Stomach (tissue), 9 donors: Measurements from ENCODE around the gene DNAJC16. TPM values are rescaled to one million over a fixed set of nuclear protein-coding genes. Genes with fewer than 3 reads are reported as not detected.
A peak's percentile ranks its signal among the peaks of the same experiment; 100 is the strongest.

Experiments
- DNase-seq, 2 donors: peaks; one replicate each; pipeline versions ENCODE4 v3.0.0 to v3.0.0-alpha.2; 2013 to 2019
- H3K27ac ChIP-seq, 5 donors: fragments of 200-600 bp in 4 of 5; sonication (generic) in 4 of 5; one replicate each; pipeline ENCODE4 v1.5.1; 2013 to 2019; ENCODE audit warnings: mild to moderate bottlenecking in 1 of 5, moderate library complexity in 1 of 5
- H3K27me3 ChIP-seq, 3 donors: fragments of 200-600 bp; sonication (generic); one replicate each; pipeline ENCODE4 v1.5.1; 2017 to 2019; ENCODE audit warnings: mixed run types in 1 of 3
- H3K36me3 ChIP-seq, 4 donors: fragments of 200-600 bp; sonication (generic); 1 replicate in 3 of 4; 2 replicates in 1 of 4; pipeline ENCODE4 v1.5.1; 2016 to 2019
- H3K4me1 ChIP-seq, 4 donors: fragments of 200-600 bp; sonication (generic); one replicate each; pipeline ENCODE4 v1.5.1; 2016 to 2019
- H3K4me3 ChIP-seq, 4 donors: fragments of 200-600 bp; sonication (generic) in 3 of 4; one replicate each; pipeline ENCODE4 v1.5.1; 2016 to 2019; ENCODE audit warnings: mild to moderate bottlenecking in 1 of 4
- H3K9me3 ChIP-seq, 4 donors: fragments of 200-600 bp; sonication (generic); one replicate each; pipeline ENCODE4 v1.5.1; 2016 to 2019
- EP300 ChIP-seq: sonication (generic); formaldehyde crosslinking; IDR thresholded peaks from one replicate; pipeline ENCODE4 v1.6.1; 2017; ENCODE audit warnings: antibody characterized with exemption
- POLR2A ChIP-seq, 4 donors: fragments of 450-650 bp; IDR thresholded peaks; one replicate each; pipeline ENCODE4 v1.6.1; 2016; ENCODE audit warnings: antibody characterized with exemption in 4 of 4, control low read depth in 2 of 4, mild to moderate bottlenecking in 1 of 4, moderate library complexity in 1 of 4
- POLR2AphosphoS5 ChIP-seq, 3 donors: sonication (generic); formaldehyde crosslinking; IDR thresholded peaks; one replicate each; pipeline ENCODE4 v1.6.1; 2016; ENCODE audit warnings: antibody characterized with exemption in 3 of 3
- WGBS, 5 donors: extraction: QIAGEN DNeasy Blood & Tissue Kit in 3 of 5; methylation state at CpG; one replicate each; pipeline versions ENCODE4 v1.1.5 to v1.1.7; 2013 to 2018; 5-methylcytosine and 5-hydroxymethylcytosine counted together
- intact Hi-C: fragments of 100-400 bp; cut with DNase I; formaldehyde crosslinking; loops from one replicate; pipeline ENCODE4 v1.15.1; 2023; ENCODE audit warnings: low total_unique reads
- polyA plus RNA-seq, 3 donors: library from polyadenylated mRNA; stranded (reverse); fragments of 200-250 nt; gene quantifications; one replicate each; pipeline ENCODE4 v1.2.3, GENCODE V29; 2013
- total RNA-seq, 5 donors: library from RNA; depleted of rRNA; stranded (reverse); fragments of >200 nt; gene quantifications; one replicate each; pipeline versions ENCODE4 v1.1.0 to v1.2.3, GENCODE V29; 2014 to 2016
- TF ChIP-seq, protein P1 (sequence below), 7 experiments: fragments of 450-650 bp in 4 of 7; fragments of 200-600 bp in 3 of 7; sonication (generic) in 3 of 7; IDR thresholded peaks; one replicate each; pipeline ENCODE4 v1.5.1; 2016 to 2019; ENCODE audit warnings: antibody characterized with exemption in 7 of 7, control low read depth in 2 of 7, mild to moderate bottlenecking in 1 of 7
- donor health status: healthy with polysubstance abuse.
- donor health status: Bipolar disorder and iron deficiency.
- donor health status: healthy.

The DNAJC16 gene
- total and polyA plus RNA-seq, 8 donors = 1.8 to 26.4 (median 8.9) TPM

DNA sequence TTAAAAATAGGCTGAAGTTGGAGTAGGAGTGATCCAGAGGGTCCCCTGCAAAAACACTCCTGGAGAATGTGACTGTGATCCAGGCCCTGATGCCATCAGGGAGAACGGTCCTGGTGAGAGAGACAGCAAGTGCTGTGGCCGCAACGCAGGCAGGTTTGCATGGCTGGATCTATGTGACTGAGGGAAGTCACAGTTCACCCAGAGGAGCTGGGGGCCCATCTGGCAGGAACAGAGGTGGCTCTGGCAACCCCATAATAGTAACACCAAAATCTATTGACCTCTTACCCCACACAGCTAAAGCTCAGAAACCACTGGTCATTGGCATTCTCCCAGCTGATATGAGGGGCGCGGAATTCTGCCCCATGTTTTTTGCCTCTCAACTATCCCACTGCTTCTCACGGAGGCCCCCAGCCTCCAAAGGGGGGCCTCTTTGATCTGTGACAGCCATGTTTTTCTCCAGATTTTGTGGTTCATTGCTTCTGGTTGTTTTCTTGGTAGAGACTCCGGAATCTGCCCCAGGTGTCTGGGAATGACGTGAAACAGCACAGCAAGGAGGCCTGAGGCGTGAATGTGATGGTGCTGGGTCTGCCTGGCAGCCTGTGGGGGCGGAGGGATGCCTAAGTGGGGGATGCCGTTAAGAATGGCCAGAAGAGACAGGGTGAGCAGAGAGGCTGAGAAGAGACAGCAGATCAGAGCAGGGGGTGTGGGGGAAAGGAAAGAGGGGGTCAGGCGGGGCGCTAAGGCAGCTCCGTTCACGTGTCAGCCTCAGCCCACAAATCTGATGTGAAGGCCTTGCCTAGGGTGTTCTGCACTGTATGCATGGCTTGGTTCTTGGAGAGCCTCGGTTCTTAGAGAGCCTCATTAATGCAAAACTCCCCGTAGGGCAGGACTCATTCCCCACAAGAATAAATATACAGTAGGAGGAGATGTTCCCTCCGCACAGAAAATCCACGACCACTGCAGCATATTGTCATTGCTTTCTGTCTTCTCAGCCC, 26.2 kb upstream of the DNAJC16 start:
- Histone ChIP-seq H3K4me1 (peaks cover 0 to 6% (median 0%) of the 10 kb centered on the region in 4 donors), H3K27ac (no peak overlapping the region), H3K9me3 (no peaks in the 10 kb centered on the region), H3K36me3 (peaks cover 12 to 67% (median 64%) of the 10 kb centered on the region in 4 donors), H3K4me3 (no peak overlapping the region), H3K27me3 (no peaks in the 10 kb centered on the region)
- intact Hi-C loops = loop anchor here (10.0 kb wide), 1 partner anchor 176 kb away; no protein-coding TSS in a partner anchor
- no peak for DNase-seq
- TF ChIP-seq EP300 = no peak
- TF ChIP-seq, protein P1, sequence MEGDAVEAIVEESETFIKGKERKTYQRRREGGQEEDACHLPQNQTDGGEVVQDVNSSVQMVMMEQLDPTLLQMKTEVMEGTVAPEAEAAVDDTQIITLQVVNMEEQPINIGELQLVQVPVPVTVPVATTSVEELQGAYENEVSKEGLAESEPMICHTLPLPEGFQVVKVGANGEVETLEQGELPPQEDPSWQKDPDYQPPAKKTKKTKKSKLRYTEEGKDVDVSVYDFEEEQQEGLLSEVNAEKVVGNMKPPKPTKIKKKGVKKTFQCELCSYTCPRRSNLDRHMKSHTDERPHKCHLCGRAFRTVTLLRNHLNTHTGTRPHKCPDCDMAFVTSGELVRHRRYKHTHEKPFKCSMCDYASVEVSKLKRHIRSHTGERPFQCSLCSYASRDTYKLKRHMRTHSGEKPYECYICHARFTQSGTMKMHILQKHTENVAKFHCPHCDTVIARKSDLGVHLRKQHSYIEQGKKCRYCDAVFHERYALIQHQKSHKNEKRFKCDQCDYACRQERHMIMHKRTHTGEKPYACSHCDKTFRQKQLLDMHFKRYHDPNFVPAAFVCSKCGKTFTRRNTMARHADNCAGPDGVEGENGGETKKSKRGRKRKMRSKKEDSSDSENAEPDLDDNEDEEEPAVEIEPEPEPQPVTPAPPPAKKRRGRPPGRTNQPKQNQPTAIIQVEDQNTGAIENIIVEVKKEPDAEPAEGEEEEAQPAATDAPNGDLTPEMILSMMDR (IDR thresholded peaks at IDR 0.05) = no peak
- TF ChIP-seq POLR2AphosphoS5 (IDR thresholded peaks at IDR 0.05) = no peak
- TF ChIP-seq POLR2A (IDR thresholded peaks at IDR 0.05) = no peak
- 76 to 84% (median 78%) methylated on average over 19 of the region's 19 CpGs for WGBS, 5 donors

DNA sequence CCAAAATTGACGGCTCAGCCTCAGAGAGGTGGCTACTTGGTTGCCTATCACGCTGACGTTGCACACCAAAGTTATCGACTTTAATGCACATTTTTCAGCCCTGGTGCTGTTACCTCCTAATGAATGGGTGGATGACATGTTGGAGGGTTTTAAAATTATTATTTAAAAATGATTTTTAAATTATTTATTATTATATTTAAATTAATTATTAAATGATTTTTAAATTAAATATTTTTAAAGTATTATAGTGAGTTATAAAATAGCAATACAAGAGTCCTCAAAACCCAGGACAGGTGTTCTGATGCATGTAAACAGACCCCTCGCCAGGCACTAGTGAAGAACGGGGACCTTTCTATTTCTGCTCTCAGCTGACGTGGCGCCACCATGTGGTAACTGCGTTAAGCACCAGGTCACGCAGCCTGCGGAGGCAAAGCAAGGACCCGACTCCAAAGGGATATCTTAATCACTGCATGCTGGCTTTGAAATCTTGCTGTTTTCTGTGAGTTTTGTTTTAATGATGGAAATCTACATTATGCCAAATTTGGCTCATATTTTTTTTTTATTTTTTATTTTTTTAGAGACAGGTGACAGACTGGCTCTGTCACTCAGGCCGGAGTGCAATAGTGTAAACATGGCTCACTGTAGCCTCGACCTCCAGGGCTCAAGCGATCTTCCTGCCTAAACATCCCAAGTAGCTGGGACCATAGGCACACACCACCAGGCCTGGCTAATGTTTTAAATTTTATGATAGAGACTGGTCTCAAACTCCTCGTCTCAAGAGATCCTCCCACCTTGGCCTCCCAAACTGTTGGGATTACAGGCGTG, 25.2 kb upstream of the DNAJC16 start:
- TF ChIP-seq EP300 = no peak
- TF ChIP-seq, protein P1 (IDR thresholded peaks at IDR 0.05) = peak in 5 of 7 experiments; percentile 53 to 65 (median 58)
- 54 to 59% (median 57%) methylated on average over 17 of the region's 17 CpGs for WGBS, 5 donors
- DNase-seq = peak; percentile 79 to 84
- peaks cover 0 to 6% (median 0%) of the 10 kb centered on the region in 4 donors for H3K4me1 ChIP-seq
- H3K27me3 ChIP-seq = no peaks in the 10 kb centered on the region
- H3K36me3 ChIP-seq = peaks cover 12 to 76% (median 71%) of the 10 kb centered on the region in 4 donors
- intact Hi-C loops = loop anchor here (10.0 kb wide), 1 partner anchor 177 kb away; no protein-coding TSS in a partner anchor
- H3K27ac ChIP-seq = no peak overlapping the region
- H3K9me3 ChIP-seq = no peaks in the 10 kb centered on the region
- no peak overlapping the region for H3K4me3 ChIP-seq

DNA sequence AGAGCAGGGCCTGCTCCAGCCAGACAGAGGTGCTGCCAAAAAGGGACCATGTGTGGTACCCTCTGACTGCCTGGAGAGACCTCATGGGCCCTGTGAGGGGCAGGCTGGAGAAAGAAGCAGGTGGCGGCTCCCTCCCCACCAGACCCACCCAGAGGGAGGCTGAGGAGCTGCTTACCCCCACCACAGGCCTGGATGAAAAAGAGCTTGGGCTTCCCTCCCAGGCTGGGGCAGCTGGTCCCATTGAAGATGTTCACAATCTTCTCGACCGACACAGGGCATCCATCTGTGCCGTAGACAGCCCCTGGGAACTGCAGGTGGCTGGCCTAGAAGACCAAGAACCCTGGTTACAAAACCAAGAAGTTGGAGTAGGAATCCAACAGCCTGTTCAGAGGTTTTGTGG, 22.2 kb upstream of the DNAJC16 start:
- H3K4me3 ChIP-seq = no peak overlapping the region
- no peak for DNase-seq
- WGBS, 5 donors = 92 to 100% (median 95%) methylated on average over 1 to 4 of the region's 4 CpGs
- no peaks in the 10 kb centered on the region for H3K9me3 ChIP-seq
- peaks cover 0 to 6% (median 0%) of the 10 kb centered on the region in 4 donors for H3K4me1 ChIP-seq
- intact Hi-C loops = loop anchor here (10.0 kb wide), 1 partner anchor 180 kb away; no protein-coding TSS in a partner anchor
- peaks cover 12 to 78% (median 76%) of the 10 kb centered on the region in 4 donors for H3K36me3 ChIP-seq
- H3K27ac ChIP-seq = no peak overlapping the region
- H3K27me3 ChIP-seq = no peaks in the 10 kb centered on the region
- no peak for TF ChIP-seq POLR2A (IDR thresholded peaks at IDR 0.05)
- TF ChIP-seq, protein P1 (IDR thresholded peaks at IDR 0.05) = no peak
- no peak for TF ChIP-seq EP300
- no peak for TF ChIP-seq POLR2AphosphoS5 (IDR thresholded peaks at IDR 0.05)

DNA sequence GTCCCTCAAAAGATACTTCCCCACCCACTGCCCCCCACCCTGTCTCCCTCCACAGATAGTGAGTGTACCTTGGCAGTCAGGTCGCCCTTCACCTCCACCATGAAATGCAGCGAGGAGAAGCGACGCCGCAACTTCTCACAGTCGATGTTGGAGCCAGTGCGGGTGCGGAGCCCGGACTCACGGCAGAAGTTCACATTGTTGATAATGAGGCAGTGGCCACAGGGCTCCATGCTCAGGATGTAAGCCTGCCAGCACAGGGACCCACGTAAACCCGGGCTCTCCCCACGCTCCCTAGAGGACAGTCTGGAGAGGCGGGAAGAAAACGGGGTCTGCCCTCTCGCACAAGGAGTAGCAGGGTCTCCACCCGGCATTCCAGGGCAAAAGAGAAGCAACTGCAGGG, 19.8 kb upstream of the DNAJC16 start:
- Histone ChIP-seq H3K27me3 (no peaks in the 10 kb centered on the region), H3K4me1 (peaks cover 0 to 11% (median 5%) of the 10 kb centered on the region in 4 donors), H3K36me3 (peaks cover 12 to 68% (median 64%) of the 10 kb centered on the region in 4 donors), H3K27ac (no peak overlapping the region), H3K9me3 (no peaks in the 10 kb centered on the region), H3K4me3 (no peak overlapping the region)
- TF ChIP-seq, protein P1 (IDR thresholded peaks at IDR 0.05) = no peak
- TF ChIP-seq POLR2A (IDR thresholded peaks at IDR 0.05) = no peak
- TF ChIP-seq EP300 = no peak
- no peak for TF ChIP-seq POLR2AphosphoS5 (IDR thresholded peaks at IDR 0.05)
- intact Hi-C loops = loop anchor here (10.0 kb wide), 1 partner anchor 182 kb away; no protein-coding TSS in a partner anchor
- 93 to 98% (median 97%) methylated on average over 17 of the region's 17 CpGs for WGBS, 5 donors
- DNase-seq = no peak
